Activated naive CD8-positive, alpha-beta T cell treated with anti-CD3 and anti-CD28 coated beads, Interleukin-2, amount 50 U/mL, for 24 hours (primary cell): Measurements from ENCODE around the gene GATA5.

ENCODE experiments used
- ATAC-seq: fragments of 150-1000 bp; cut with Tn5 transposase; one replicate; pipeline ENCODE4 v1.10.0; 2021
- DNase-seq: peaks from one replicate; pipeline ENCODE4 v3.0.0; 2021
- H3K27ac Mint-ChIP-seq: one replicate; pipeline ENCODE4 v1.8.0; 2021; ENCODE audit warnings: mild to moderate bottlenecking, mixed read lengths
- H3K27me3 Mint-ChIP-seq: one replicate; pipeline ENCODE4 v1.8.0; 2021; ENCODE audit warnings: mixed read lengths
- H3K36me3 Mint-ChIP-seq: one replicate; pipeline ENCODE4 v1.8.0; 2021; ENCODE audit warnings: low read depth, mixed read lengths
- H3K4me1 Mint-ChIP-seq: one replicate; pipeline ENCODE4 v1.8.0; 2021; ENCODE audit warnings: mixed read lengths
- H3K4me3 Mint-ChIP-seq: one replicate; pipeline ENCODE4 v1.8.0; 2021; ENCODE audit warnings: mild to moderate bottlenecking, moderate library complexity, mixed read lengths
- H3K9me3 Mint-ChIP-seq: one replicate; pipeline ENCODE4 v1.8.0; 2021; ENCODE audit warnings: mixed read lengths

Gene GATA5

DNA sequence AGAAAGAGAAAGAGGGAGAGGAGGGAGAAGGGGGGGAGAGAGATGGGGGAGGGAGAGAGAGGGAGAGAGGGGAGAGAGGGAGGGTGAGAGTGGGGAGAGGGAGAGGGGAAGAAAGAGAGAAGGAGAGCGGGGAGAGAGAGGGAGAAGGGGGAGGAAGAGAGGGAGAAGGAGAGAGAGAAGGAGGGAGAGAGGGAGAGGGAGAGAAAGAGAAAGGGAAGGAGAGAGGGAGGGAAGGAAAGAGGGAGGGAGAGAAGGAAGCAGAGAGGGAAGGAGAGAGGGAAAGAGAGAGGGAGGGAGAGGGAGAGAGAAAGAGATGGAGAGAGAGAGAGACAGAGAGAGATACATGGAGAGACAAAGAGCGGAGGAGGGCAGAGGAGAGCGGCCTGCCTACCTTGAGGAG is 23.8 kb downstream of the GATA5 start:
- no peak overlapping the region for H3K4me3 Mint-ChIP-seq
- H3K9me3 Mint-ChIP-seq, result no peaks in the 10 kb centered on the region
- H3K27me3 Mint-ChIP-seq, result peaks cover 7% of the 10 kb centered on the region
- no peaks in the 10 kb centered on the region for H3K36me3 Mint-ChIP-seq
- DNase-seq (no peak), ATAC-seq (no peak)
- no peak overlapping the region for H3K27ac Mint-ChIP-seq
- no peaks in the 10 kb centered on the region for H3K4me1 Mint-ChIP-seq

GRCh38 chr20:62451156-62451767 is 24.5 kb downstream of the GATA5 start:
- Mint-ChIP-seq H3K9me3 (no peaks in the 10 kb centered on the region), H3K4me1 (no peaks in the 10 kb centered on the region), H3K4me3 (no peak overlapping the region), H3K27ac (no peak overlapping the region), H3K27me3 (peaks cover 7% of the 10 kb centered on the region), H3K36me3 (no peaks in the 10 kb centered on the region)
- DNase-seq (no peak), ATAC-seq (no peak)

DNA sequence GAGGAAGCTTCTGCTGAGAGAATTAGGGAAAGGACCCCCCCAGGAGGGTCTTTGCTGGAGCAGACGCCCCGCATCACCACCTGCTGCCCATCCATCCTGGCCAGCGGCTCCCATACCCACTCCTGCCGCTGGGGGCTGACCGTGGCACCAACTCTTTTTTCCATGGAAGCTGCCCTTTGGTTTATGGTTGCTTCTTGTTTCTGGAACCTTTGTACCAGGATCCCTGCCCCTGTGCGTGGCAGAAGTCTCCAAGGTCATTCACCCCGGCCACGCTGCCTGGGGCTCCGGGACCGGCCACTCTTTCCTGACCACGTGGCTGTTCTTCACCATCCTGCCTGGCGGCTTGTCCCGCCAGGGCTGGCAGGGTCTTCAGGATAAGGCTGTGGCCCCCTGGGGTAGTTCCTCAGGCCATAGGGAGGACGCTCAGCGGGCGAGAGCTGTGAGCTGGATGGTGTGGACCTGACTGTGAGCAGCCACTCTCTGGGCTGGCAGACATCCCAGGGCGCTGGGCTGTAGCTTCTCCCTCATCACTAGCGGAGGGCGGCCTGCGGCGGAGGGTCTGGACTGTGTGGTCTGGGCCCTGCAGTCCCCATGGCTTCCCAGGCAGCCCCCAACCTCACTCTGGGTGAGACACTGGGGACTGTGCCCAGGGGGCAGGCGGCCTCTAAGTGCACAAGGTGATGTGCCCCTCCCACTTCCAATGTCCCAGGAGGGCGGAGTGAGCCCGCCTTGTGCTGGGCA is 25.7 kb downstream of the GATA5 start:
- Mint-ChIP-seq H3K4me1 (no peaks in the 10 kb centered on the region), H3K27me3 (peaks cover 5% of the 10 kb centered on the region), H3K36me3 (no peaks in the 10 kb centered on the region), H3K4me3 (no peak overlapping the region), H3K27ac (no peak overlapping the region), H3K9me3 (no peaks in the 10 kb centered on the region)
- DNase-seq (no peak), ATAC-seq (no peak)

DNA sequence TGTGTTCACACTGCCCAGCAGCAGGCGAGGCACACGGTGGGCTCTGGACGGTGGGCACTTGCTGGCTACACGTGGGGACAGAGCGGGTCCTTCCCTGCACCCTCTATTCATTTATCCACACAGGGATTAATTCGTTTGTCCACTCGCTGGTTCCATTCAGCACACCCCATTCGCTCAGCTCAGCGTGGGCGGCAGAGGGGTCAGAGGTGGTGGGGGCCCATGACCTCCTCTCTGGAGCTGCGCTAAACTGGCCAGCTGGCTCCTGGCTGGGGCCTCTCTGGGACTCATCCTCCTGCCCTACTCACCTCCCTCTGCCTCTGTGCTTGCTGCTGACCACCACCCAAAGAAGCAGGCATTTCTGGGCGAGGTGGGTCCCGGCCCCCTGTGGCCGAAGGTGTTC is 27.0 kb downstream of the GATA5 start:
- Mint-ChIP-seq H3K4me1 (no peaks in the 10 kb centered on the region), H3K27ac (no peak overlapping the region), H3K27me3 (peaks cover 5% of the 10 kb centered on the region), H3K4me3 (no peak overlapping the region), H3K9me3 (no peaks in the 10 kb centered on the region), H3K36me3 (no peaks in the 10 kb centered on the region)
- ATAC-seq, result no peak
- DNase-seq, result no peak

DNA sequence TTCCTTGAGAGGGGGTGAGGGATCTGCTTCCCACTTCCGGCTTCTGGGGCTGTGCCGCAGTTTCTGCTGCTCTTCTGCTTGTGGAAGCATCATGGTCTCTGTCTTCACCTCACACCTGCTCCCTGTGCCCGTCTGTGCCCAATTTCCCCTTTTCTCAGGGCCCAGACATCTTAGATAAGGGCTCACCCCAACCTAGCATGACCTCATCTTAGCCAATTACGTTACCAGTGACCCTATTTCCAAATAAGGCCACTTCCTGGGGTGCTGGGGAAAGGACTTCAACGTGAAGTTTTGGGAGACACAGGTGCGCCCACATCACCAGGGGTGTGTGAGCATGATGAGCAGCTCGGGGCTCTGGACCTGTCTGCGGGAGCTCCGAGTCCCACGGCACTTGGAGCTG is 27.8 kb downstream of the GATA5 start:
- ATAC-seq, result no peak
- no peak for DNase-seq
- H3K4me1 Mint-ChIP-seq, result no peaks in the 10 kb centered on the region
- H3K27me3 Mint-ChIP-seq, result peaks cover 5% of the 10 kb centered on the region
- no peaks in the 10 kb centered on the region for H3K9me3 Mint-ChIP-seq
- no peak overlapping the region for H3K4me3 Mint-ChIP-seq
- no peak overlapping the region for H3K27ac Mint-ChIP-seq
- H3K36me3 Mint-ChIP-seq, result no peaks in the 10 kb centered on the region

- no peak for DNase-seq
- H3K27me3 Mint-ChIP-seq, result peaks cover 5% of the 10 kb centered on the region
- H3K9me3 Mint-ChIP-seq, result no peaks in the 10 kb centered on the region
- no peak overlapping the region for H3K27ac Mint-ChIP-seq
- ATAC-seq, result no peak
- H3K4me1 Mint-ChIP-seq, result no peaks in the 10 kb centered on the region
- no peak overlapping the region for H3K4me3 Mint-ChIP-seq
- H3K36me3 Mint-ChIP-seq, result no peaks in the 10 kb centered on the region
Measured at GRCh38 chr20:62446888-62447869, 28.6 kb downstream of the GATA5 start.

- H3K36me3 Mint-ChIP-seq, result no peaks in the 10 kb centered on the region
- no peak overlapping the region for H3K27ac Mint-ChIP-seq
- no peaks in the 10 kb centered on the region for H3K4me1 Mint-ChIP-seq
- H3K9me3 Mint-ChIP-seq, result no peaks in the 10 kb centered on the region
- DNase-seq (no peak), ATAC-seq (no peak)
- H3K4me3 Mint-ChIP-seq, result no peak overlapping the region
- peaks cover 5% of the 10 kb centered on the region for H3K27me3 Mint-ChIP-seq
Measured at GRCh38 chr20:62446481-62446880, 29.3 kb downstream of the GATA5 start.

GRCh38 chr20:62445553-62446340 is 30.0 kb downstream of the GATA5 start:
- no peaks in the 10 kb centered on the region for H3K9me3 Mint-ChIP-seq
- H3K4me3 Mint-ChIP-seq, result no peak overlapping the region
- no peaks in the 10 kb centered on the region for H3K36me3 Mint-ChIP-seq
- peaks cover 5% of the 10 kb centered on the region for H3K27me3 Mint-ChIP-seq
- no peak for DNase-seq
- no peak for ATAC-seq
- no peak overlapping the region for H3K27ac Mint-ChIP-seq
- H3K4me1 Mint-ChIP-seq, result no peaks in the 10 kb centered on the region

- Mint-ChIP-seq H3K4me3 (no peak overlapping the region), H3K27ac (no peak overlapping the region), H3K9me3 (no peaks in the 10 kb centered on the region), H3K27me3 (peaks cover 5% of the 10 kb centered on the region), H3K36me3 (no peaks in the 10 kb centered on the region), H3K4me1 (no peaks in the 10 kb centered on the region)
- no peak for DNase-seq
- no peak for ATAC-seq
Measured at GRCh38 chr20:62444286-62444685, 31.5 kb downstream of the GATA5 start.

DNA sequence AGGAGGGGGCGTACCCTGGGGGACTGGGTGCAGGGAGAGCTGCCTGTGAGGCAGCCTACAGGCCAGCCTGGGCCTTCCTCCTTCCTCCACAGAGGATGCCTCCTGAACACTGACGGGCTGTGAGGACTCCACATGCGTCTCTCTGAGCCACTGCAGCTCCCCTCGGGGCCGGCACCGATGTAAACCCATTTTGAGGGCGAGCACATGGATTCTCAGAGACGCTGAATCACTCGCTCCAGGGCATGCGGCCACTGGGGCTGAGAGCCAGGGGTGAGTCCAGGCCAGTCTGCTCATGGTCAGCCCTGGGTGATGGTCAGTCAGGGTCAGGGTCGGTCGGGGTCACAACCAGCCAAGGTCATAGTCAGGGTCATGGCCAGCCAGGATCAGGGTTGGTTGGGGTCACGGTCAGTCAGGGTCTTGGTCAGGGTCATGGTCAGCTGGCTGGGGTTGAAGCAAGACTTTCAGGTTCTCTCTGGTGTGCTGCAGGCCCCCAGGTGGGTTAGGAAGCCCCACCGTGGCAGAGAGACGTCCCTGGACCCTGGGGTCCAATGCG is 33.7 kb downstream of the GATA5 start:
- peaks cover 4% of the 10 kb centered on the region for H3K27me3 Mint-ChIP-seq
- H3K27ac Mint-ChIP-seq, result no peak overlapping the region
- H3K9me3 Mint-ChIP-seq, result no peaks in the 10 kb centered on the region

GRCh38 chr20:62439218-62439617 is 36.6 kb downstream of the GATA5 start:
- Mint-ChIP-seq H3K27me3 (peaks cover 22% of the 10 kb centered on the region), H3K9me3 (no peaks in the 10 kb centered on the region)

More for the DNA sequence above, 33.7 kb downstream of the GATA5 start:
- no peak for ATAC-seq
- Mint-ChIP-seq H3K36me3 (no peaks in the 10 kb centered on the region), H3K4me3 (no peak overlapping the region), H3K4me1 (no peaks in the 10 kb centered on the region)
- DNase-seq, result no peak

DNA sequence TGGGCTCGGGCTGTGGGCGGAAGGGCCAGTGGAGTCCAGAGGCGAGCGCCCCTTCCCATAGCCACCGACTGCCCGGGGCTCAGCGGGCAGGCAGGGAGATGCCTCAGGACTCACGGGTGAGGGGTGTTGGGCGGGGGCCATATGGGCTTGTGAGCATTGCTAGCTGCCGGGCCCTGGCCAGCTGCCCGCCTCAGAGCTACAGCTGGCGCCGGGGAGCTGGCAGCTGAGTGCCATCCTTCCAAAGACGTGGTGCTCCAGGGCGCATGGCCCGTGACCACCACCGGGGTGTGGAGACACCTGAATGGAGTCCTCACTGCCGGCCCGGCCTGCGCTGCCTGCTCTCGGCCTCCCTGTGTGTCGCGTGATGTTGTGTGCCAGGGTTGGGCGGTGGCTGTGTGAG is 37.9 kb downstream of the GATA5 start:
- no peaks in the 10 kb centered on the region for H3K36me3 Mint-ChIP-seq
- H3K4me1 Mint-ChIP-seq, result no peaks in the 10 kb centered on the region
- no peak overlapping the region for H3K27ac Mint-ChIP-seq
- no peaks in the 10 kb centered on the region for H3K9me3 Mint-ChIP-seq
- H3K4me3 Mint-ChIP-seq, result no peak overlapping the region
- no peak for DNase-seq
- ATAC-seq, result no peak
- peaks cover 29% of the 10 kb centered on the region for H3K27me3 Mint-ChIP-seq

More at GRCh38 chr20:62439218-62439617, 36.6 kb downstream of the GATA5 start:
- no peak for ATAC-seq
- Mint-ChIP-seq H3K4me3 (no peak overlapping the region), H3K36me3 (no peaks in the 10 kb centered on the region), H3K27ac (no peak overlapping the region), H3K4me1 (no peaks in the 10 kb centered on the region)
- DNase-seq, result no peak

- H3K36me3 Mint-ChIP-seq, result no peaks in the 10 kb centered on the region
- no peak overlapping the region for H3K4me3 Mint-ChIP-seq
- ATAC-seq (no peak), DNase-seq (no peak)
- no peaks in the 10 kb centered on the region for H3K4me1 Mint-ChIP-seq
- H3K9me3 Mint-ChIP-seq, result no peaks in the 10 kb centered on the region
- H3K27ac Mint-ChIP-seq, result no peak overlapping the region
- peaks cover 30% of the 10 kb centered on the region for H3K27me3 Mint-ChIP-seq
Measured at GRCh38 chr20:62437496-62437895, 38.3 kb downstream of the GATA5 start.

- Mint-ChIP-seq H3K36me3 (no peaks in the 10 kb centered on the region), H3K4me1 (no peaks in the 10 kb centered on the region), H3K27me3 (peaks cover 30% of the 10 kb centered on the region), H3K4me3 (no peak overlapping the region), H3K27ac (no peak overlapping the region), H3K9me3 (no peaks in the 10 kb centered on the region)
- no peak for DNase-seq
- no peak for ATAC-seq
Measured at GRCh38 chr20:62436692-62437091, 39.1 kb downstream of the GATA5 start.
